Stimulated activated CD8-positive, alpha-beta memory T cell treated with anti-CD3 and anti-CD28 coated beads, Interleukin-7, amount 100 ng/mL, for 1 hour (primary cell): ENCODE results near the gene MIX23.

Source experiments
- DNase-seq, 2 donors: peaks; one replicate each; pipeline ENCODE4 v3.0.0-alpha.2; 2020; ENCODE audit warnings: low read depth in 2 of 2

MIX23 gene

GRCh38 chr3:122351612-122352011 lies 31.4 kb downstream of the MIX23 start:
- no peak for DNase-seq

- DNase-seq, result no peak
These were observed 32.1 kb downstream of the MIX23 start for GRCh38 chr3:122350814-122351418.

- no peak for DNase-seq
These were observed 33.9 kb downstream of the MIX23 start for GRCh38 chr3:122349171-122349570.

GRCh38 chr3:122343654-122344053 lies 39.4 kb downstream of the MIX23 start:
- no peak for DNase-seq

- no peak for DNase-seq
These were observed 40.2 kb downstream of the MIX23 start for GRCh38 chr3:122342803-122343202.

GRCh38 chr3:122332551-122332950 lies 50.5 kb downstream of the MIX23 start:
- no peak for DNase-seq

- no peak for DNase-seq
These were observed 51.1 kb downstream of the MIX23 start for GRCh38 chr3:122331886-122332285.

GRCh38 chr3:122325769-122326168 lies 57.3 kb downstream of the MIX23 start:
- DNase-seq, result no peak

- DNase-seq, result no peak
These were observed 58.1 kb downstream of the MIX23 start, which contains the start of gene CSTA for GRCh38 chr3:122324871-122325323. TSS of gene CSTA (plus strand) at chr3:122325248. CDS start at chr3:122325293, 45 bp downstream.

- no peak for DNase-seq
These were observed 60.6 kb downstream of the MIX23 start for GRCh38 chr3:122322095-122323075.

- no peak for DNase-seq
These were observed 64.4 kb downstream of the MIX23 start for GRCh38 chr3:122318620-122319019.

- DNase-seq, result no peak
These were observed 66.7 kb downstream of the MIX23 start for GRCh38 chr3:122316368-122316767.

- no peak for DNase-seq
These were observed 67.4 kb downstream of the MIX23 start for GRCh38 chr3:122315619-122316018.

GRCh38 chr3:122314228-122314876 lies 68.7 kb downstream of the MIX23 start:
- no peak for DNase-seq

GRCh38 chr3:122313281-122313680 lies 69.8 kb downstream of the MIX23 start:
- no peak for DNase-seq

GRCh38 chr3:122312826-122313225 lies 70.2 kb downstream of the MIX23 start:
- DNase-seq, result no peak

GRCh38 chr3:122310361-122310760 lies 72.7 kb downstream of the MIX23 start:
- no peak for DNase-seq
